Endothelial cell (in vitro differentiated cells): ENCODE data around the gene AMBP. TPM values are rescaled to one million over a fixed set of nuclear protein-coding genes. Genes with fewer than 3 reads are reported as not detected.

ENCODE experiments used
- DNase-seq: peaks from one replicate; pipeline ENCODE4 v3.0.0; 2021; ENCODE audit warnings: low spot score
- H3K27ac Mint-ChIP-seq: one replicate; pipeline ENCODE4 v1.8.0; 2021; ENCODE audit warnings: mixed read lengths, inconsistent platforms; ENCODE audit not compliant: unreplicated experiment
- H3K27me3 Mint-ChIP-seq: one replicate; pipeline ENCODE4 v1.8.0; 2021; ENCODE audit warnings: mild to moderate bottlenecking, moderate library complexity, mixed read lengths, inconsistent platforms; ENCODE audit not compliant: unreplicated experiment
- H3K36me3 Mint-ChIP-seq: one replicate; pipeline ENCODE4 v1.8.0; 2021; ENCODE audit warnings: mild to moderate bottlenecking, low read depth, mixed read lengths, inconsistent platforms; ENCODE audit not compliant: unreplicated experiment
- H3K4me1 Mint-ChIP-seq: one replicate; pipeline ENCODE4 v1.8.0; 2021; ENCODE audit warnings: mild to moderate bottlenecking, mixed read lengths, inconsistent platforms; ENCODE audit not compliant: unreplicated experiment
- H3K4me3 Mint-ChIP-seq: one replicate; pipeline ENCODE4 v1.8.0; 2021; ENCODE audit warnings: mild to moderate bottlenecking, mixed read lengths, inconsistent platforms; ENCODE audit not compliant: unreplicated experiment
- H3K9me3 Mint-ChIP-seq: one replicate; pipeline ENCODE4 v1.8.0; 2021; ENCODE audit warnings: mixed read lengths, inconsistent platforms; ENCODE audit not compliant: unreplicated experiment
- CTCF ChIP-seq: fragments of 200-600 bp; sonication (generic); IDR thresholded peaks from one replicate; pipeline ENCODE4 v1.5.0; 2021; ENCODE audit warnings: antibody characterized with exemption; ENCODE audit not compliant: unreplicated experiment
- total RNA-seq: library from RNA; stranded (reverse); fragmentation: NEBNext Ultra II Directional; extraction: Animal tissue kit (Norgen Biotek cat#: 25700); gene quantifications from one replicate; pipeline ENCODE4 v1.2.1, GENCODE V29; 2021; ENCODE audit not compliant: unreplicated experiment

AMBP gene
- total RNA-seq, 1 donor from 2014 or later, result not detected

- no peaks in the 10 kb centered on the region for H3K9me3 Mint-ChIP-seq
- no peak overlapping the region for H3K4me3 Mint-ChIP-seq
- no peaks in the 10 kb centered on the region for H3K27me3 Mint-ChIP-seq
- TF ChIP-seq CTCF, result no peak
- no peak overlapping the region for H3K27ac Mint-ChIP-seq
- H3K4me1 Mint-ChIP-seq, result no peaks in the 10 kb centered on the region
- H3K36me3 Mint-ChIP-seq, result peaks cover 38% of the 10 kb centered on the region
- peak; percentile 1 for DNase-seq
Observed at GRCh38 chr9:114017741-114018715, 60.1 kb downstream of the AMBP start.

- peak; percentile 1 for DNase-seq
- H3K27me3 Mint-ChIP-seq, result no peaks in the 10 kb centered on the region
- no peak overlapping the region for H3K27ac Mint-ChIP-seq
- peaks cover 35% of the 10 kb centered on the region for H3K36me3 Mint-ChIP-seq
- H3K4me1 Mint-ChIP-seq, result no peaks in the 10 kb centered on the region
- no peak overlapping the region for H3K4me3 Mint-ChIP-seq
- no peaks in the 10 kb centered on the region for H3K9me3 Mint-ChIP-seq
- no peak for TF ChIP-seq CTCF
Observed at GRCh38 chr9:114016629-114017423, 61.3 kb downstream of the AMBP start.

GRCh38 chr9:114016101-114016500, 62.0 kb downstream of the AMBP start:
- Mint-ChIP-seq H3K9me3 (no peaks in the 10 kb centered on the region), H3K36me3 (peaks cover 35% of the 10 kb centered on the region), H3K4me1 (no peaks in the 10 kb centered on the region), H3K4me3 (no peak overlapping the region), H3K27ac (no peak overlapping the region), H3K27me3 (no peaks in the 10 kb centered on the region)
- peak; percentile 1 for DNase-seq
- TF ChIP-seq CTCF, result no peak

- no peak for DNase-seq
- H3K27ac Mint-ChIP-seq, result no peak overlapping the region
- no peak overlapping the region for H3K4me3 Mint-ChIP-seq
- no peaks in the 10 kb centered on the region for H3K27me3 Mint-ChIP-seq
- no peaks in the 10 kb centered on the region for H3K9me3 Mint-ChIP-seq
- no peak for TF ChIP-seq CTCF
- H3K4me1 Mint-ChIP-seq, result no peaks in the 10 kb centered on the region
- peaks cover 35% of the 10 kb centered on the region for H3K36me3 Mint-ChIP-seq
Observed at GRCh38 chr9:114015607-114016006, 62.5 kb downstream of the AMBP start.

GRCh38 chr9:114014044-114014443, 64.1 kb downstream of the AMBP start:
- no peak overlapping the region for H3K27ac Mint-ChIP-seq
- H3K4me3 Mint-ChIP-seq, result no peak overlapping the region

More at GRCh38 chr9:114014044-114014443, 64.1 kb downstream of the AMBP start:
- no peak for DNase-seq
- Mint-ChIP-seq H3K36me3 (peaks cover 30% of the 10 kb centered on the region), H3K9me3 (no peaks in the 10 kb centered on the region), H3K27me3 (no peaks in the 10 kb centered on the region), H3K4me1 (no peaks in the 10 kb centered on the region)
- TF ChIP-seq CTCF, result no peak
